HG02938 (cell line): ENCODE measurements around the gene TBX22.
"Not testable (repeated sequence)": the region's sequence is repeated elsewhere in the genome, so short reads cannot be mapped to it uniquely, and the experiment has no call there.

Experiments used
- ATAC-seq: cut with Tn5 transposase; IDR thresholded peaks from one replicate; pipeline ENCODE4 v1.9.1; 2021; ENCODE audit warnings: mild to moderate bottlenecking, moderate library complexity; ENCODE audit not compliant: unreplicated experiment

TBX22 gene, protein sequence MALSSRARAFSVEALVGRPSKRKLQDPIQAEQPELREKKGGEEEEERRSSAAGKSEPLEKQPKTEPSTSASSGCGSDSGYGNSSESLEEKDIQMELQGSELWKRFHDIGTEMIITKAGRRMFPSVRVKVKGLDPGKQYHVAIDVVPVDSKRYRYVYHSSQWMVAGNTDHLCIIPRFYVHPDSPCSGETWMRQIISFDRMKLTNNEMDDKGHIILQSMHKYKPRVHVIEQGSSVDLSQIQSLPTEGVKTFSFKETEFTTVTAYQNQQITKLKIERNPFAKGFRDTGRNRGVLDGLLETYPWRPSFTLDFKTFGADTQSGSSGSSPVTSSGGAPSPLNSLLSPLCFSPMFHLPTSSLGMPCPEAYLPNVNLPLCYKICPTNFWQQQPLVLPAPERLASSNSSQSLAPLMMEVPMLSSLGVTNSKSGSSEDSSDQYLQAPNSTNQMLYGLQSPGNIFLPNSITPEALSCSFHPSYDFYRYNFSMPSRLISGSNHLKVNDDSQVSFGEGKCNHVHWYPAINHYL

DNA sequence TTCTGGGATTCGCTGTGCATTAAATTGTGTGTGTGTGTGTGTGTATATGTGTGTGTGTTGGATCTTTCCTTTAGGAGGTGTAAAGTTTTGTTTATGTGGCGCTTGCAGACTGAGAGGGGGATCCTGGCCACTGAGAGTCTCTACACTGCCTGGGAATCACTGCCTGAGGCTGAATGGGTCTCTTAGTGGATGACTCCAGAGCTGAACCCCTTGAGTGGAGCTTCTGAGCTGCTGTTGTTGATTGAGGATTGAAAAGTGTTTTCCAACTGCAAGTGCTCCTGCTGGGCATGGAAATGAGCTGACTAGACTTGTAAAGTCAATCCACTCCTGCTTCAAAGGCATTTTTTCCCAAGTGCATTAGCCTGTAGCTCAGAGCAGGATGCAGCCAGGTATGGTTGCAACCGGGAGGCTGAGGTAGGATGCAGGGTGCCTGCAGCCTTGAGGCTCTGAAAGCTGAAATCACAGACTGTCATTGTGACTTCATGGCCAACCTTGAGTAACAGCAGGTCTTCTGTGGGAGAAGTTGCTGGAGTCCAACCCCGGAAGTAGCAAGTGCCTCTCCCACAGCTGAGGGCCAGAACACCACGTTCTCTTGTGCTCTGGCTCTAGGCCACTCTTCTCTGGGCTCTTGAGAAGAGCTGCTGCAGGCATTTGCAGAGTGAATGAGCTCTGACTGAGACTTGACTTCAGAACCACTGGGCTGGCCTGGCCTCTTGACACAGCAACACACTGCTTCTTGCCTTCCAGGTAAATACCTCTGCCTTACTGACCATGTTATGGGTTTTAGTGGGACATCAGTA is at the start of gene TBX22:
Gene TBX22 (plus strand): TSS at position 613 of the 800 bp plus-strand sequence. CDS start 7,517 bp downstream, outside the sequence.
- ATAC-seq = no peak

DNA sequence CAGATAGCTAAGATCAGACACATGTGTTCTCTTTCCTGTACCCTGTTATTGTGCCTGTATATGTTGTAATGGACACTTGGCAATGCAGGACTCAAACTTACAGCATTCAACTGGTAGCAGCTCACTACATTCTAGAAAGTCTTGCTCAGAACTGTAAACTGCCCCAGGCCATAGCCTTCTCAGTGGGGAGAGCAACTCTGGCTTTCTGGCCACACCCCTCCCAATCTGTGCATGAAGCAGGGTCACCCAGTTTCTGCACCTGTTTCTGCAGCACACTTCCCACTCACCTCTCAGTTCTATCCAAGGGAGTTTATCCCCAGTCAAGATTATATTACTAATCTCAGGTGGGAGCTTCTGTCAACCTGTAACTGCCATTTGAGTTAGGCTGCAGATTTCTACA is 38.9 kb upstream of the TBX22 start:
- no peak for ATAC-seq

DNA sequence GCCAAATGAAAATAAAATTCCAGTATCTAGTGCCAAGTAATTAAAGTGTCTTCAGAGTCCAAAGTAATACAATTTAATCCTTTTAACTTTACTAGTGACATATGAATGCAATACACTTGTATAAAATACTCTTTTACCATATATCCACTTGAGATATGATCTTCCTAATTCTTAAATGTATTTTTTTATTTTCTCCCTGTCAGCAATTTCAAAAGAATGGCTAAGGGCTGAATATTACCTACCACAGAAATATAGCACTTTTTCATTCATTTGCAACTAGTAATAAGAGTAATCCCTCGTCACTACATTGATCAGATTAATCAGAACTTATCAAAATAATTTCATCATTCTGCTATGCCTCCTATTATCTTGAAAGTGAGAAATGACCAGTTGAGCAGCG is 10.1 kb upstream of the TBX22 start:
- ATAC-seq = no peak

DNA sequence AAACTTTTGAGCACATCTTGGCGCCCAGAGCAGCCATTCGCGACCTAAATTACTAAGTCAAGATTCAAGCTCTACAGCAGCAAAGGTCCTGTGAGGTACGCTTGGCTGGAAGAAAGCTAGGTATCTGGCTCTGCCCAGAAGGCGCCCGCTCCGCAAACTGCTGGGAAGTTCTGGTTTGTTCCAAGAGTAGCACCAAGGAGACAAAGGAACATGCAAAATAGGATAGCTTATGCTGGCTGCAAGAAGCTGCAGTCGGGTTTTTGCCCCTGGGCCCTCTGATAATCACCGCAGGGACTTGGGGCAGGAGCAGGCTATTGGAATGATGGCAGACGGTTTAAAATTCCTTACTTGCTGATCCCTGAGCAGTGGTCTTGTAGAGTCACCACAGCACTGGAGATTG is 3.0 kb upstream of the TBX22 start:
- ATAC-seq = no peak

DNA sequence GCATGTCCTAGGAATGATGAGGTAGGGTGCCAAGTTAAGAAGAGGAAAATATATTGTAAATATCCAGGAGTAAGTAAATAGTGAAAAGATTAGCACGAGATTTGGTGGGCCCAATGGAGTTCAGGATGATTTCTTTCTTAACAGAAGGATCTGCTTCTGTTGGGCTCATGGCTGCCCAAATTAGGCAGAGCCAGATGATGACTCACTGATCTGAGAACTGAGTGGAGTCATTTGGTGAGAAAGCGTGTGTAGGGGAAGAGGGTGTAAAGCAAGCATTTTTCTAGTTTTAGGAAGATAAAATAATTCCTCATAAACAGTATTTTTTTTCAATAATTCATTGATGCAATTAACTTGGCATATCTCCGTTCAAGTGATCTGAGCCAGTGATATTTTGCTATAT is 1.6 kb downstream of the TBX22 start:
- ATAC-seq = no peak

DNA sequence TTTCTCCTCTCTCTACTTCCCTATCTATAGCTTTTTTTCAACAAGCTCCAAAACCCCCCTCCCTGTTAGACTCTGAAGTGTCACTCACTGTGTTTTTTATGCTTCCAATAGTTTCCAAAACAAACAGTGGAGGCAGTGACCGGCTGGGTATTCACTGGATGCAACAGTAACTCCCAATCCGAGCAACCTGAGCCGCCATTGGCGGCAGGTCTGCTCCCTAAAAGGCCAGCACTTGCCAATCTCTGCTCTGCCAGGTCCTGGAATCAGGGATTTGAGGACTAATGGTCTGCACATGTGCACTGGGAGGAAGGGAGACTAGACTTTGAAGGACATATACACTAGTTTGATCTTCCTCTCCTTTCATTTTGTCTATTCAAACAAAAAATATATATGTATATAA is 7.1 kb downstream of the TBX22 start:
- no peak for ATAC-seq

DNA sequence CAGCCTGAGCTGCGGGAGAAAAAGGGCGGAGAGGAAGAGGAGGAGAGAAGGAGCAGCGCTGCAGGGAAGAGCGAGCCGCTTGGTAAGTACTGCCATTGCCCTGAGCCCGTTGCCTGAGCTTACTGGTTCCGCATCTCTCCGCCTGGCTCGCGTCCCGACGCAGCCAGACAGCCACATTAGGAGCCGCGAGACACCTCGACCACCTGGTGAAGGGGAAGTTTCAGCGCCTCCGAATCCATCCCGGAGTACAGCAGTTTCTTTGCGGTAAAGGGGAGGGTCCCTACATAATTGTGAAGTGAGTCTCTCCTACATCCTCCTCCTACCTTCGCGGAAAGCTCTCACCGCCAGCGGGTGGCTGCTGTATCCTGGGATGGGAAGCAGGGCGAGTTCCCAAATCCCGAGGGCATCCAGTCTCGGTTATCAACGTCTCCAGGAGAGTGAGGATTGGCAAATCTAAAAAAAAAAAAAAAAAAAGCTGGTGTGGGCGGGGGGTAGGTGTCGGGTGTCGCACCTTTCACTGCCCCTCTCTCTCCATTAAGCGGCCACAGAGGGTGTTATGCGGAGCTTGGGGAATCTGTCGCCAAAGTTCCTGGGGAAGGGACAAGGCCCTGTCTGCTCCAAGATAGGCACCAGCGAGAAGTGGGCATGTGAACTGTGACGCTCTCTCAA is 7.9 kb downstream of the TBX22 start:
- no peak for ATAC-seq

DNA sequence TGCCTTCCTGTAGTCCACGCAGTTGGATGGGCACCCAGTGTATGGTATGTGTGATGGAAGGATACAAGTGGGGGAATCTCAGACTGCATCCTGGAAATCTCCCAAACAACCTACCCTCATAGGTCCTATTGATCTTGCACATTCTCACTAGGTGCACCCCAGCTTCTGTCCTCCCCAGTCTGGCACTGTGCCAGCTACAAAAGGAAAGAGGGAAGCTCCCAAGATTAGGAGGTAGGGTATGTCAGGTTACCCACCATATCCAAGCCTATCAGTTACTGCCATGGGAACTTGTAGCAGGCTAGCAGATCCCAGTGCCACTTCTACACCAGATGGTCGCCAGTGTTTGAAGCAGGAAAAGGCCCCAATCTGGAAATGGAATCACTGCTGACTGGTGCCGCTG is 11.6 kb downstream of the TBX22 start:
- no peak for ATAC-seq

DNA sequence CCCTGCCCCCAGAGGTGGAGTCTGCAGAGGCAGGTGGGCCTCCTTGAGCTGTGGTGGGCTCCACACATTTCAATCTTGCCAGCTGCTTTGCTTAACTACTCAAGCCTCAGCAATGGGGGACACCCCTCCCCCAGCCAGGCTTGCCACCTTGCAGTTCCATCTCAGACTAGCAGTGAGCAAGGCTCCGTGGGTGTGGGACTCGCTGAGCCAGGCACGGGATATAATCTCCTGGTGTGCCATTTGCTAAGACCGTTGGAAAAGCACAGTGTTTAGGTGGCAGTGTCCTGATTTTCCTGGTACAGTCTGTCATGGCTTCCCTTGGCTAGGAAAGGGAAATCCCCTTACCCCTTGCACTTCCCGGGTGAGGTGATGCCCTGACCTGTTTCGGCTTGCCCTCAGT is 51.6 kb downstream of the TBX22 start:
- ATAC-seq = not testable (repeated sequence)

DNA sequence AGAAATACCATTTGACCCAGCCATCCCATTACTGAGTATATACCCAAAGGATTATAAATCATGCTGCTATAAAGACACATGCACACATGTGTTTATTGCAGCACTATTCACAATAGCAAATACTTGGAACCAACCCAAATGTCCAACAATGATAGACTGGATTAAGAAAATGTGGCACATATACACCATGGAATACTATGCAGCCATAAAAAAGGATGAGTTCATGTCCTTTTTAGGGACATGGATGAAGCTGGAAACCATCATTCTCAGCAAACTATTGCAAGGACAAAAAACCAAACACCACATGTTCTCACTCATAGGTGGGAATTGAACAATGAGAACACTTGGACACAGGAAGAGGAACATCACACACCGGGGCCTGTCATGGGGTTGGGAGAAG is 61.1 kb downstream of the TBX22 start:
- not testable (repeated sequence) for ATAC-seq
